ENCODE measurements around the gene RSBN1.
"Not testable (repeated sequence)": the region's sequence is repeated elsewhere in the genome, so short reads cannot be mapped to it uniquely, and the experiment has no call there.

Gene RSBN1

GRCh38 chr1:113811888-113812660 lies at the start of gene RSBN1:
RSBN1 (minus strand) TSS chr1:113812476; CDS start chr1:113812412, 64 bp downstream.
- DNase-seq = peak; percentile 100

- DNase-seq = no peak
These were observed 49.4 kb upstream of the RSBN1 start for GRCh38 chr1:113861641-113862040.

GRCh38 chr1:113860891-113861290 lies 48.6 kb upstream of the RSBN1 start:
- DNase-seq = peak; percentile 64

- no peak for DNase-seq
These were observed 47.4 kb upstream of the RSBN1 start for GRCh38 chr1:113859478-113860175.

GRCh38 chr1:113858982-113859381 lies 46.7 kb upstream of the RSBN1 start:
- no peak for DNase-seq

GRCh38 chr1:113858418-113858817 lies 46.1 kb upstream of the RSBN1 start:
- no peak for DNase-seq

GRCh38 chr1:113857776-113858175 lies 45.5 kb upstream of the RSBN1 start:
- DNase-seq = no peak

- no peak for DNase-seq
These were observed 44.1 kb upstream of the RSBN1 start for GRCh38 chr1:113856401-113856790.

- DNase-seq = no peak
These were observed 43.5 kb upstream of the RSBN1 start for GRCh38 chr1:113855630-113856400.

- DNase-seq = no peak
These were observed 42.0 kb upstream of the RSBN1 start for GRCh38 chr1:113854234-113854633.

- not testable (repeated sequence) for DNase-seq
These were observed 40.4 kb upstream of the RSBN1 start for GRCh38 chr1:113852694-113853093.

- no peak for DNase-seq
These were observed 38.0 kb upstream of the RSBN1 start for GRCh38 chr1:113850127-113850796.

GRCh38 chr1:113849072-113849471 lies 36.8 kb upstream of the RSBN1 start:
- no peak for DNase-seq

GRCh38 chr1:113846391-113847035 lies 34.2 kb upstream of the RSBN1 start:
- DNase-seq = no peak

- DNase-seq = no peak
These were observed 24.3 kb upstream of the RSBN1 start for GRCh38 chr1:113836534-113836933.

- peak; percentile 27 for DNase-seq
These were observed 23.5 kb upstream of the RSBN1 start for GRCh38 chr1:113835686-113836290.

GRCh38 chr1:113834716-113835115 lies 22.4 kb upstream of the RSBN1 start:
- DNase-seq = peak; percentile 42

GRCh38 chr1:113830039-113830438 lies 17.8 kb upstream of the RSBN1 start:
- DNase-seq = no peak

GRCh38 chr1:113821916-113822315 lies 9.6 kb upstream of the RSBN1 start:
- no peak for DNase-seq

- DNase-seq = no peak
These were observed 6.3 kb upstream of the RSBN1 start for GRCh38 chr1:113818578-113818977.

GRCh38 chr1:113813218-113813617 lies 942 bp upstream of the RSBN1 start:
- DNase-seq = no peak

GRCh38 chr1:113812661-113813135 lies 422 bp upstream of the RSBN1 start:
- DNase-seq = no peak
